Measurements from ENCODE around the gene JADE1.

The JADE1 gene

DNA sequence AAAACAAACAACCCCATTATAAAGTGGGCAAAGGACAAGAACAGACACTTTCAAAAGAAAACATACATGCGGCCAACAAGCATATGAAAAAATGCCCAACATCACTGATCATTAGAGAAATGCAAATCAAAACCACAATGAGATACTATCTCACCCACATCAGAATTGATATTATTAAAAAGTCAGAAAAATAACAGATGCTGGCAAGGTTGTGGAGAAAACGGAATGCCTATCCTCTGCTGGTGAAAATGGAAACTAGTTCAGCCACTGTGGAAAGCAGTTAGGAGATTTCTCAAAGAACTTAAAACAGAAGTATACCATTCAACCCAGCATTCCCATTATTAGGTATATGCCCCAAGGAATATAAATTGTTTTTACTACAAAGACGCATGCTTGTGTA lies 112.5 kb downstream of the JADE1 start:
- TF ChIP-seq SPI1 (IDR thresholded peaks at IDR 0.05; ENCODE audit: borderline replicate concordance, low read depth) (no peak), REST (IDR thresholded peaks at IDR 0.05; ENCODE audit: insufficient replicate concordance, low read depth) (no peak), POLR2AphosphoS5 (IDR thresholded peaks at IDR 0.05; ENCODE audit: low read depth) (no peak), GABPA (IDR thresholded peaks at IDR 0.05; ENCODE audit: low read depth) (no peak)
- TF ChIP-seq, protein P1, sequence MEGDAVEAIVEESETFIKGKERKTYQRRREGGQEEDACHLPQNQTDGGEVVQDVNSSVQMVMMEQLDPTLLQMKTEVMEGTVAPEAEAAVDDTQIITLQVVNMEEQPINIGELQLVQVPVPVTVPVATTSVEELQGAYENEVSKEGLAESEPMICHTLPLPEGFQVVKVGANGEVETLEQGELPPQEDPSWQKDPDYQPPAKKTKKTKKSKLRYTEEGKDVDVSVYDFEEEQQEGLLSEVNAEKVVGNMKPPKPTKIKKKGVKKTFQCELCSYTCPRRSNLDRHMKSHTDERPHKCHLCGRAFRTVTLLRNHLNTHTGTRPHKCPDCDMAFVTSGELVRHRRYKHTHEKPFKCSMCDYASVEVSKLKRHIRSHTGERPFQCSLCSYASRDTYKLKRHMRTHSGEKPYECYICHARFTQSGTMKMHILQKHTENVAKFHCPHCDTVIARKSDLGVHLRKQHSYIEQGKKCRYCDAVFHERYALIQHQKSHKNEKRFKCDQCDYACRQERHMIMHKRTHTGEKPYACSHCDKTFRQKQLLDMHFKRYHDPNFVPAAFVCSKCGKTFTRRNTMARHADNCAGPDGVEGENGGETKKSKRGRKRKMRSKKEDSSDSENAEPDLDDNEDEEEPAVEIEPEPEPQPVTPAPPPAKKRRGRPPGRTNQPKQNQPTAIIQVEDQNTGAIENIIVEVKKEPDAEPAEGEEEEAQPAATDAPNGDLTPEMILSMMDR (IDR thresholded peaks at IDR 0.05; ENCODE audit: insufficient read depth, low read length), result no peak

More for the DNA sequence above, 112.5 kb downstream of the JADE1 start:
- H3K4me3 ChIP-seq (replicated peaks; ENCODE audit: insufficient read depth, low read length), result no peak overlapping the region
- DNase-seq (ENCODE audit: low read depth in 1 of 2, low spot score in 1 of 2), result no peak
- no peak overlapping the region for H3K27ac ChIP-seq (replicated peaks)
- H3K27me3 ChIP-seq (ENCODE audit: insufficient read depth, poor library complexity, severe bottlenecking), result no peaks in the 10 kb centered on the region

All from HL-60 (cell line).